K562 (cell line): ENCODE data around the gene FBXO27.

ENCODE experiments used
- POLR2A ChIP-seq: fragments of 450-650 bp; conservative IDR thresholded peaks from 2 replicates; pipeline ENCODE4 v1.6.1; 2016
- TAF1 ChIP-seq: IDR thresholded peaks from 2 replicates; pipeline ENCODE4 v1.6.1; 2011; ENCODE audit warnings: mild to moderate bottlenecking, low read length, moderate library complexity; ENCODE audit not compliant: insufficient read depth, control insufficient read depth, severe bottlenecking; ENCODE audit errors: extremely low read depth
- ZNF77 ChIP-seq: fragments of 250-450 bp; sonication (Bioruptor Pico); IDR thresholded peaks from 2 replicates; pipeline ENCODE4 v1.5.0; 2020
- TF ChIP-seq, protein P1 (sequence below): sonication (generic); formaldehyde crosslinking; IDR thresholded peaks from 2 replicates; pipeline ENCODE4 v1.8.1; 2023; ENCODE audit warnings: mild to moderate bottlenecking, missing genetic modification reagents
- TF ChIP-seq, protein P2 (sequence below), 3 experiments: IDR thresholded peaks in 2 of 3; conservative IDR thresholded peaks in 1 of 3; 2 replicates each; pipeline ENCODE4 v1.5.1; 2011 to 2012; ENCODE audit warnings: low read length in 3 of 3, mild to moderate bottlenecking in 3 of 3, control low read depth in 2 of 3, improper control_type of control experiment in 1 of 3, inconsistent platforms in 1 of 3, low read depth in 1 of 3, mixed read lengths in 1 of 3, moderate library complexity in 1 of 3; ENCODE audit not compliant: insufficient read depth in 2 of 3
- TF ChIP-seq, protein P3 (sequence below): sonication (generic); formaldehyde crosslinking; IDR thresholded peaks from 2 replicates; pipeline ENCODE4 v1.8.0; 2022; ENCODE audit warnings: mild to moderate bottlenecking, missing genetic modification reagents
- TF ChIP-seq, protein P4 (sequence below): fragments of 450-650 bp; IDR thresholded peaks from 2 replicates; pipeline ENCODE4 v1.6.1; 2018; ENCODE audit not compliant: partially characterized antibody
- TF ChIP-seq, protein P5 (sequence below): sonication (generic); formaldehyde crosslinking; IDR thresholded peaks from 2 replicates; pipeline ENCODE4 v1.8.0; 2022; ENCODE audit warnings: missing genetic modification reagents, mild to moderate bottlenecking, borderline replicate concordance

DNA sequence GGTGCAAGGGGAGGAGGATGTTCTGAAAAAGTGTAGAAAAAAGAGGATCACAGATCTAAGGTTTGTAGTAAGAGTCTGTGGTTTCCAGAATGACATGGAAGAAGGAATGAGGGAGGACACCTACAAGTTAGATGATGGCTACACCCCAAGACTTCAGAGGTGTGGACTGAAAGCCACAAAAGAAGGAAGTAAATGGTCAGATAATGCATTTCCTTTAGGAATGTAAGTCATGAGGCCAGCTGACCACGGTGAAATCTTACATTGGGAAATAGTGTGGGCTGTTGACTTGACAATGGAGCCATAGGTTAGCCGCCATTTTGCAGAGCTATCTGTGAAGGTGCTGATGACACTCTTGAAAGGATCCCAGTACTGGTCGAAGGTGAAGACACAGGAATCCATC lies 25.3 kb upstream of the FBXO27 start:
- TF ChIP-seq, protein P1, sequence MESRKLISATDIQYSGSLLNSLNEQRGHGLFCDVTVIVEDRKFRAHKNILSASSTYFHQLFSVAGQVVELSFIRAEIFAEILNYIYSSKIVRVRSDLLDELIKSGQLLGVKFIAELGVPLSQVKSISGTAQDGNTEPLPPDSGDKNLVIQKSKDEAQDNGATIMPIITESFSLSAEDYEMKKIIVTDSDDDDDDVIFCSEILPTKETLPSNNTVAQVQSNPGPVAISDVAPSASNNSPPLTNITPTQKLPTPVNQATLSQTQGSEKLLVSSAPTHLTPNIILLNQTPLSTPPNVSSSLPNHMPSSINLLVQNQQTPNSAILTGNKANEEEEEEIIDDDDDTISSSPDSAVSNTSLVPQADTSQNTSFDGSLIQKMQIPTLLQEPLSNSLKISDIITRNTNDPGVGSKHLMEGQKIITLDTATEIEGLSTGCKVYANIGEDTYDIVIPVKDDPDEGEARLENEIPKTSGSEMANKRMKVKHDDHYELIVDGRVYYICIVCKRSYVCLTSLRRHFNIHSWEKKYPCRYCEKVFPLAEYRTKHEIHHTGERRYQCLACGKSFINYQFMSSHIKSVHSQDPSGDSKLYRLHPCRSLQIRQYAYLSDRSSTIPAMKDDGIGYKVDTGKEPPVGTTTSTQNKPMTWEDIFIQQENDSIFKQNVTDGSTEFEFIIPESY (CRISPR knock-in tag), result no peak
- TF ChIP-seq, protein P2, sequence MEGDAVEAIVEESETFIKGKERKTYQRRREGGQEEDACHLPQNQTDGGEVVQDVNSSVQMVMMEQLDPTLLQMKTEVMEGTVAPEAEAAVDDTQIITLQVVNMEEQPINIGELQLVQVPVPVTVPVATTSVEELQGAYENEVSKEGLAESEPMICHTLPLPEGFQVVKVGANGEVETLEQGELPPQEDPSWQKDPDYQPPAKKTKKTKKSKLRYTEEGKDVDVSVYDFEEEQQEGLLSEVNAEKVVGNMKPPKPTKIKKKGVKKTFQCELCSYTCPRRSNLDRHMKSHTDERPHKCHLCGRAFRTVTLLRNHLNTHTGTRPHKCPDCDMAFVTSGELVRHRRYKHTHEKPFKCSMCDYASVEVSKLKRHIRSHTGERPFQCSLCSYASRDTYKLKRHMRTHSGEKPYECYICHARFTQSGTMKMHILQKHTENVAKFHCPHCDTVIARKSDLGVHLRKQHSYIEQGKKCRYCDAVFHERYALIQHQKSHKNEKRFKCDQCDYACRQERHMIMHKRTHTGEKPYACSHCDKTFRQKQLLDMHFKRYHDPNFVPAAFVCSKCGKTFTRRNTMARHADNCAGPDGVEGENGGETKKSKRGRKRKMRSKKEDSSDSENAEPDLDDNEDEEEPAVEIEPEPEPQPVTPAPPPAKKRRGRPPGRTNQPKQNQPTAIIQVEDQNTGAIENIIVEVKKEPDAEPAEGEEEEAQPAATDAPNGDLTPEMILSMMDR (IDR thresholded peaks at IDR 0.05 in 2 of 3, conservative IDR thresholded peaks at IDR 0.05 in 1 of 3; ENCODE audit: insufficient read depth in 2 of 3, low read depth in 1 of 3, low read length in 3 of 3), result no peak
- TF ChIP-seq, protein P3, sequence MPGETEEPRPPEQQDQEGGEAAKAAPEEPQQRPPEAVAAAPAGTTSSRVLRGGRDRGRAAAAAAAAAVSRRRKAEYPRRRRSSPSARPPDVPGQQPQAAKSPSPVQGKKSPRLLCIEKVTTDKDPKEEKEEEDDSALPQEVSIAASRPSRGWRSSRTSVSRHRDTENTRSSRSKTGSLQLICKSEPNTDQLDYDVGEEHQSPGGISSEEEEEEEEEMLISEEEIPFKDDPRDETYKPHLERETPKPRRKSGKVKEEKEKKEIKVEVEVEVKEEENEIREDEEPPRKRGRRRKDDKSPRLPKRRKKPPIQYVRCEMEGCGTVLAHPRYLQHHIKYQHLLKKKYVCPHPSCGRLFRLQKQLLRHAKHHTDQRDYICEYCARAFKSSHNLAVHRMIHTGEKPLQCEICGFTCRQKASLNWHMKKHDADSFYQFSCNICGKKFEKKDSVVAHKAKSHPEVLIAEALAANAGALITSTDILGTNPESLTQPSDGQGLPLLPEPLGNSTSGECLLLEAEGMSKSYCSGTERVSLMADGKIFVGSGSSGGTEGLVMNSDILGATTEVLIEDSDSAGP, result no peak
- TF ChIP-seq POLR2A (no peak), TAF1 (no peak), ZNF77 (no peak)
- TF ChIP-seq, protein P4, sequence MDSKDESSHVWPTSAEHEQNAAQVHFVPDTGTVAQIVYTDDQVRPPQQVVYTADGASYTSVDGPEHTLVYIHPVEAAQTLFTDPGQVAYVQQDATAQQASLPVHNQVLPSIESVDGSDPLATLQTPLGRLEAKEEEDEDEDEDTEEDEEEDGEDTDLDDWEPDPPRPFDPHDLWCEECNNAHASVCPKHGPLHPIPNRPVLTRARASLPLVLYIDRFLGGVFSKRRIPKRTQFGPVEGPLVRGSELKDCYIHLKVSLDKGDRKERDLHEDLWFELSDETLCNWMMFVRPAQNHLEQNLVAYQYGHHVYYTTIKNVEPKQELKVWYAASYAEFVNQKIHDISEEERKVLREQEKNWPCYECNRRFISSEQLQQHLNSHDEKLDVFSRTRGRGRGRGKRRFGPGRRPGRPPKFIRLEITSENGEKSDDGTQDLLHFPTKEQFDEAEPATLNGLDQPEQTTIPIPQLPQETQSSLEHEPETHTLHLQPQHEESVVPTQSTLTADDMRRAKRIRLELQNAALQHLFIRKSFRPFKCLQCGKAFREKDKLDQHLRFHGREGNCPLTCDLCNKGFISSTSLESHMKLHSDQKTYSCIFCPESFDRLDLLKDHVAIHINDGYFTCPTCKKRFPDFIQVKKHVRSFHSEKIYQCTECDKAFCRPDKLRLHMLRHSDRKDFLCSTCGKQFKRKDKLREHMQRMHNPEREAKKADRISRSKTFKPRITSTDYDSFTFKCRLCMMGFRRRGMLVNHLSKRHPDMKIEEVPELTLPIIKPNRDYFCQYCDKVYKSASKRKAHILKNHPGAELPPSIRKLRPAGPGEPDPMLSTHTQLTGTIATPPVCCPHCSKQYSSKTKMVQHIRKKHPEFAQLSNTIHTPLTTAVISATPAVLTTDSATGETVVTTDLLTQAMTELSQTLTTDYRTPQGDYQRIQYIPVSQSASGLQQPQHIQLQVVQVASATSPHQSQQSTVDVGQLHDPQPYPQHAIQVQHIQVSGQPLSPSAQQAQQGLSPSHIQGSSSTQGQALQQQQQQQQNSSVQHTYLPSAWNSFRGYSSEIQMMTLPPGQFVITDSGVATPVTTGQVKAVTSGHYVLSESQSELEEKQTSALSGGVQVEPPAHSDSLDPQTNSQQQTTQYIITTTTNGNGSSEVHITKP, result no peak
- TF ChIP-seq, protein P5, sequence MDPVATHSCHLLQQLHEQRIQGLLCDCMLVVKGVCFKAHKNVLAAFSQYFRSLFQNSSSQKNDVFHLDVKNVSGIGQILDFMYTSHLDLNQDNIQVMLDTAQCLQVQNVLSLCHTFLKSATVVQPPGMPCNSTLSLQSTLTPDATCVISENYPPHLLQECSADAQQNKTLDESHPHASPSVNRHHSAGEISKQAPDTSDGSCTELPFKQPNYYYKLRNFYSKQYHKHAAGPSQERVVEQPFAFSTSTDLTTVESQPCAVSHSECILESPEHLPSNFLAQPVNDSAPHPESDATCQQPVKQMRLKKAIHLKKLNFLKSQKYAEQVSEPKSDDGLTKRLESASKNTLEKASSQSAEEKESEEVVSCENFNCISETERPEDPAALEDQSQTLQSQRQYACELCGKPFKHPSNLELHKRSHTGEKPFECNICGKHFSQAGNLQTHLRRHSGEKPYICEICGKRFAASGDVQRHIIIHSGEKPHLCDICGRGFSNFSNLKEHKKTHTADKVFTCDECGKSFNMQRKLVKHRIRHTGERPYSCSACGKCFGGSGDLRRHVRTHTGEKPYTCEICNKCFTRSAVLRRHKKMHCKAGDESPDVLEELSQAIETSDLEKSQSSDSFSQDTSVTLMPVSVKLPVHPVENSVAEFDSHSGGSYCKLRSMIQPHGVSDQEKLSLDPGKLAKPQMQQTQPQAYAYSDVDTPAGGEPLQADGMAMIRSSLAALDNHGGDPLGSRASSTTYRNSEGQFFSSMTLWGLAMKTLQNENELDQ (CRISPR knock-in tag), result no peak
